ENCODE results near the gene ARHGEF5.
A peak's percentile ranks its signal among the peaks of the same experiment; 100 is the strongest.

GRCh38 chr7:144388950-144389349 is 33.7 kb downstream of the ARHGEF5 start:
- TF ChIP-seq CHD2 (IDR thresholded peaks at IDR 0.05; ENCODE audit: low read depth, low read length) (no peak), FOXK2 (IDR thresholded peaks at IDR 0.05) (no peak), CTCF (CRISPR knock-in tag; IDR thresholded peaks at IDR 0.05) (no peak), EZH2 (conservative IDR thresholded peaks at IDR 0.05; ENCODE audit: low read depth, low read length) (no peak), FOXO4 (CRISPR knock-in tag; conservative IDR thresholded peaks at IDR 0.05) (no peak), AKNA (CRISPR knock-in tag; IDR thresholded peaks at IDR 0.05; ENCODE audit: borderline replicate concordance) (no peak), SMC3 (IDR thresholded peaks at IDR 0.05; ENCODE audit: low read length) (no peak), SRF (IDR thresholded peaks at IDR 0.05; ENCODE audit: low read depth, low read length) (peak; percentile 60; the same call in 1 of the 2 replicates), RFXAP (CRISPR knock-in tag; IDR thresholded peaks at IDR 0.05; ENCODE audit: borderline replicate concordance) (no peak), ZNF484 (CRISPR knock-in tag; IDR thresholded peaks at IDR 0.05; ENCODE audit: borderline replicate concordance, low read depth) (no peak), SALL2 (CRISPR knock-in tag; IDR thresholded peaks at IDR 0.05) (no peak), POLR2AphosphoS5 (IDR thresholded peaks at IDR 0.05; ENCODE audit: low read depth, low read length) (no peak)
